Epithelial cell of proximal tubule (primary cell): ENCODE data around the gene LRTM1. TPM values are rescaled to one million over a fixed set of nuclear protein-coding genes. Genes with fewer than 3 reads are reported as not detected.

Experiments used
- DNase-seq: peaks from one replicate; pipeline ENCODE4 v3.0.0-alpha.2; 2011; ENCODE audit warnings: low read depth
- H3K4me3 ChIP-seq: 2 replicates; pipeline ENCODE4 v1.5.1; 2011; ENCODE audit warnings: low read depth, mild to moderate bottlenecking, low read length
- CTCF ChIP-seq: conservative IDR thresholded peaks from 2 replicates; pipeline ENCODE4 v1.5.1; 2012; ENCODE audit warnings: low read depth, mild to moderate bottlenecking, low read length
- total RNA-seq: library from RNA; depleted of rRNA; stranded (reverse); fragments of >200 nt; gene quantifications from 2 replicates; pipeline ENCODE4 v1.2.3, GENCODE V29; 2015

The LRTM1 gene
- total RNA-seq, 1 donor from 2014 or later, result not detected

- no peak for TF ChIP-seq CTCF
- H3K4me3 ChIP-seq, result no peak overlapping the region
- DNase-seq, result no peak
These were observed 29.9 kb upstream of the LRTM1 start for GRCh38 chr3:54957711-54958110.

- H3K4me3 ChIP-seq, result no peak overlapping the region
- TF ChIP-seq CTCF, result no peak
- DNase-seq, result no peak
These were observed 28.1 kb upstream of the LRTM1 start for GRCh38 chr3:54955941-54956340.

- H3K4me3 ChIP-seq, result no peak overlapping the region
- DNase-seq, result no peak
- TF ChIP-seq CTCF, result no peak
These were observed 27.6 kb upstream of the LRTM1 start for GRCh38 chr3:54955496-54955895.

- no peak for TF ChIP-seq CTCF
- no peak overlapping the region for H3K4me3 ChIP-seq
- DNase-seq, result no peak
These were observed 26.7 kb upstream of the LRTM1 start for GRCh38 chr3:54954521-54954920.

GRCh38 chr3:54954022-54954421 lies 26.2 kb upstream of the LRTM1 start:
- TF ChIP-seq CTCF, result no peak

GRCh38 chr3:54951405-54951804 lies 23.5 kb upstream of the LRTM1 start:
- peak; percentile 78 for TF ChIP-seq CTCF
- DNase-seq, result peak; percentile 25
- H3K4me3 ChIP-seq, result no peak overlapping the region

More at GRCh38 chr3:54954022-54954421, 26.2 kb upstream of the LRTM1 start:
- H3K4me3 ChIP-seq, result no peak overlapping the region
- DNase-seq, result peak; percentile 56

- no peak for TF ChIP-seq CTCF
- DNase-seq, result no peak
- H3K4me3 ChIP-seq, result no peak overlapping the region
These were observed 22.6 kb upstream of the LRTM1 start for GRCh38 chr3:54950391-54951003.
